ENCODE data around the gene CDH22. TPM values are rescaled to one million over a fixed set of nuclear protein-coding genes. Genes with fewer than 3 reads are reported as not detected.

Gene CDH22
- total and polyA plus RNA-seq, 11 donors: 0.03 to 0.90 (median 0.48) TPM

DNA sequence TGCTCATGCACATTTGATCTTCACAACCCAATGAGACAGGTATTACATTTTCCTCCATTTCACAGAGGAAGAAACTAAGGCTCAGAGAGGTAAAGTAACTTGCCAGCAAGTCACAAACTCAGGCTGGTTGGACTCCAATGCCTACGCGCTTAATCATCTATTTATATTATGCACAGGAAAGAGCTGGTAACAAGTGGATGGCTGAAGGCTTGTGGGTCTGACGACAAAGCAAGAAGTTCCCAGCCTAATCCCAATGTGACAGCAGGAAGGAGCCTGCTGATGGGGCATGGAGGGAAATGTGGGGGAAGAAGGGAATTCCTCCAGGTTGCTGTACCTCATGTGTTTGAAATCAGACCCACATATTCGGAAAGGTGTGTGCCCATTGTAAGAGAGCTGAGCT lies 3.9 kb downstream of the CDH22 start:
- Histone ChIP-seq H3K4me1 (peaks cover 0 to 22% (median 8%) of the 10 kb centered on the region in 12 donors), H3K9me3 (no peaks in the 10 kb centered on the region), H3K4me3 (no peak overlapping the region), H3K27ac (peak overlapping the region in 1 of 12 donors; percentile 51), H3K27me3 (peaks cover 28 to 97% (median 43%) of the 10 kb centered on the region in 9 donors), H3K36me3 (no peaks in the 10 kb centered on the region)
- TF ChIP-seq, protein P1, sequence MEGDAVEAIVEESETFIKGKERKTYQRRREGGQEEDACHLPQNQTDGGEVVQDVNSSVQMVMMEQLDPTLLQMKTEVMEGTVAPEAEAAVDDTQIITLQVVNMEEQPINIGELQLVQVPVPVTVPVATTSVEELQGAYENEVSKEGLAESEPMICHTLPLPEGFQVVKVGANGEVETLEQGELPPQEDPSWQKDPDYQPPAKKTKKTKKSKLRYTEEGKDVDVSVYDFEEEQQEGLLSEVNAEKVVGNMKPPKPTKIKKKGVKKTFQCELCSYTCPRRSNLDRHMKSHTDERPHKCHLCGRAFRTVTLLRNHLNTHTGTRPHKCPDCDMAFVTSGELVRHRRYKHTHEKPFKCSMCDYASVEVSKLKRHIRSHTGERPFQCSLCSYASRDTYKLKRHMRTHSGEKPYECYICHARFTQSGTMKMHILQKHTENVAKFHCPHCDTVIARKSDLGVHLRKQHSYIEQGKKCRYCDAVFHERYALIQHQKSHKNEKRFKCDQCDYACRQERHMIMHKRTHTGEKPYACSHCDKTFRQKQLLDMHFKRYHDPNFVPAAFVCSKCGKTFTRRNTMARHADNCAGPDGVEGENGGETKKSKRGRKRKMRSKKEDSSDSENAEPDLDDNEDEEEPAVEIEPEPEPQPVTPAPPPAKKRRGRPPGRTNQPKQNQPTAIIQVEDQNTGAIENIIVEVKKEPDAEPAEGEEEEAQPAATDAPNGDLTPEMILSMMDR (IDR thresholded peaks at IDR 0.05): no peak
- no peak for TF ChIP-seq POLR2A (IDR thresholded peaks at IDR 0.05)
- ATAC-seq (no peak), DNase-seq (no peak)
- WGBS, 4 donors: 55 to 67% (median 65%) methylated on average over 4 of the region's 4 CpGs
- intact Hi-C loops (cut with DNase I): loop anchor here in 1 of 10 donors (10.0 kb wide), 1 partner anchor 170 kb away; no protein-coding TSS in a partner anchor

DNA sequence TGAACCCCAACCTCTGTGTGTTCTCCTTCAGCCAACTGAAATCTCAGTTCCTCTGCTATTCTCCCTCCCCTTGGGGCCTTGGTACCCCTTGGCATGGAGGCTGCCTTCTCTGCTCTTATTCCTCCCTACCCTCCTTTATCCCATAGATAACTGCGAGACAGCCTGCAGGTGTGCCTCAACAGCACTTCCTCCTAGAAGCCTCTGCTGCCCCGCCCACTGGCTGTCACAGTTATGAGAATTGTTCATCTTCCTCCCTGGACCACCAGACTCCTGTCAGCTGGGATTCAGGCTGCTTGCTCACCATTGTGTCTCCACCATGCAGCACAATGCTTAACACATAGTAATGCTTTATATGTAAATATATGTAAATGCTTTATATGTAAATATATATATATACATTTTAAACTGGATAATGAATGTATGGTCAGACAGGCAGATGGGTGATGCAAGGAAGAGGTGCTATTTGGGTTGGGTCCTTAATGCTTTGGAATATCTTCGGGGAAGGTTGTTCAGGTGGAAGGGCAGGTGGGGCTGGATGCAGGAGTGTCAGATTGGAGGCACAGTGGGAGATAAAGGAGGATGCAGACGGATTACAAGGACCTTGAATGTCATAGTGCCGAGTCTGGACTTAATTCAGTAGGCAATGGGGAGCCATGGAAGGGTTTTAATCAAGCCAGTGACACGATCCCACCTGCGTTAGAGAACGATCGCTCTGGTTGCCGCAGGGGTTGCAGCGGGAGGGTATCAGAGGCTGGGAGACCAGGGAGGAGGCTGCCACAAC lies 4.9 kb downstream of the CDH22 start:
- DNase-seq (no peak), ATAC-seq (no peak)
- Histone ChIP-seq H3K36me3 (no peaks in the 10 kb centered on the region), H3K27me3 (peaks cover 19 to 95% (median 45%) of the 10 kb centered on the region in 9 donors), H3K4me1 (peaks cover 0 to 17% (median 8%) of the 10 kb centered on the region in 12 donors), H3K27ac (no peak overlapping the region), H3K4me3 (no peak overlapping the region), H3K9me3 (no peaks in the 10 kb centered on the region)
- intact Hi-C loops (cut with DNase I): loop anchor here in 1 of 10 donors (10.0 kb wide), 1 partner anchor 169 kb away; no protein-coding TSS in a partner anchor
- 65 to 75% (median 67%) methylated on average over 11 of the region's 11 CpGs for WGBS, 4 donors
- TF ChIP-seq, protein P1 (IDR thresholded peaks at IDR 0.05): no peak
- no peak for TF ChIP-seq POLR2A (IDR thresholded peaks at IDR 0.05)

DNA sequence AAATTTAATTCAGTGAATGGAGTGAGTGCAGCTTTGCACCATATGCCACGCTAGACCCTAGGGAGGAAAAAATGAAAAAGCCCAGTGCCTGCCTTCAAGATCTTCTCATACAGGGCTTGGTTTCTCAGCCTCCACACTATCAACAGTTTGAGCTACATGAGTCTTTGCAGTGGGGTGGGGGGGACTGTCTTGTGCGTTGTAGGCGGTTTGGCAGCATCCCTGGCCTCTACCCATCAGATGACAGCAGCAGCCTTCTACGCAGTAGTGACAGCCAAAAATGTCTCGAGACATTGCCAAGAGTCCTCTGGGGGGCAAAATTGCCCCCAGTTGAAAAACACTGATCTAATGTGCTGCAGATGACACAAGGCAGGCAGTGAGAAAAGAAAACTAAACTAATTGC lies 6.2 kb downstream of the CDH22 start:
- H3K4me3 ChIP-seq: no peak overlapping the region
- DNase-seq (no peak), ATAC-seq (no peak)
- TF ChIP-seq, protein P1 (IDR thresholded peaks at IDR 0.05): no peak
- TF ChIP-seq POLR2A (IDR thresholded peaks at IDR 0.05): no peak
- H3K9me3 ChIP-seq: no peaks in the 10 kb centered on the region
- H3K36me3 ChIP-seq: no peaks in the 10 kb centered on the region
- peaks cover 0 to 5% (median under 1%) of the 10 kb centered on the region in 12 donors for H3K4me1 ChIP-seq
- H3K27me3 ChIP-seq: peaks cover 8 to 92% (median 44%) of the 10 kb centered on the region in 9 donors
- WGBS, 4 donors: 73 to 80% (median 79%) methylated on average over 5 of the region's 5 CpGs
- no peak overlapping the region for H3K27ac ChIP-seq
- intact Hi-C loops (cut with DNase I): loop anchor here in 1 of 10 donors (10.0 kb wide), 1 partner anchor 167 kb away; no protein-coding TSS in a partner anchor

DNA sequence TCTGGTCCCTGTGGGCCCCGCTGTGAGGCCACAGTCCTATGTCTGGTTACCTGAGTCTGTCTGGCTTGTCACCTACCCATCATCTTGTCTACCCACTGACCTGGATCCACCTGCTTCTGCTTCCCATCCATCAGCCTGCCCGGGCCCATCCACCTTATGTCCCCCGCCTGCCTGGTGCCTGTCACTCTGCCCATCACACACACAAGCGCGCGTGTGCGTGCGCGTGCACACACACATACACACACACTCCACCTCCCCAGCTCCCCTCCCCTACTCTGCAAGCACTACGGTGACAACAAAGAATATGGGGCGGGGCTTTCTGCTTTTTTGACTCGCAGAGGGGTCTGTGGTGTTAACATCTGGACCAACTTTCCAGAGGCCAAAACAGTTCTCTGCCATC lies 8.0 kb downstream of the CDH22 start:
- Histone ChIP-seq H3K4me1 (peaks cover 0 to 5% (median 0%) of the 10 kb centered on the region in 12 donors), H3K36me3 (no peaks in the 10 kb centered on the region), H3K9me3 (no peaks in the 10 kb centered on the region), H3K27me3 (peaks cover 0 to 92% (median 45%) of the 10 kb centered on the region in 9 donors), H3K27ac (no peak overlapping the region), H3K4me3 (no peak overlapping the region)
- no peak for ATAC-seq
- 78 to 82% (median 81%) methylated on average over 12 of the region's 12 CpGs for WGBS, 4 donors
- intact Hi-C loops (cut with DNase I): loop anchor here in 1 of 10 donors (10.0 kb wide), 1 partner anchor 165 kb away; no protein-coding TSS in a partner anchor
- DNase-seq: no peak
- TF ChIP-seq, protein P1 (IDR thresholded peaks at IDR 0.05): no peak
- no peak for TF ChIP-seq POLR2A (IDR thresholded peaks at IDR 0.05)
